ENCODE results near the gene SERP2.

The SERP2 gene

GRCh38 chr13:44389060-44389666 lies 15.5 kb downstream of the SERP2 start:
- DNase-seq: no peak

GRCh38 chr13:44389876-44390275 lies 16.3 kb downstream of the SERP2 start:
- DNase-seq: no peak

- no peak for DNase-seq
These were observed 19.8 kb downstream of the SERP2 start for GRCh38 chr13:44393391-44393790.

DNA sequence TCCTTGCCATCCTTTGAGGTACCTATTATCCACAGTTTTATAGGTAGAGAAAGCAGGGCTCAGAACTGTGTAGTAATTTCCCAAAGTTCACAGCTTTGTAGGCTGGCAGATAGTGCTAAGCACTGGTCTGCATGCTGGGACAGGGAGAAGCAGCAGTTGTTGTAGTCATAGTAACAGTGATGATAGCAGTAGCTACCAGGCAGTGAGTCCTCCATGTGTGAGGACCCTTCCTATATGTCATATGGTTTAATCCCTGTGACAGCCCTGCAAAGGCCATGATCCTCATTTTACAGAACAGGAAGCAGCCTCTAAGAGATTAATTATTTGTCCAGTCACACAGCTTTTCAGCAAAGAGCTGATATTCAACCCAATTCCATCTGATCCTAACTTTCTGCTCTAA lies 21.0 kb downstream of the SERP2 start:
- DNase-seq: no peak

DNA sequence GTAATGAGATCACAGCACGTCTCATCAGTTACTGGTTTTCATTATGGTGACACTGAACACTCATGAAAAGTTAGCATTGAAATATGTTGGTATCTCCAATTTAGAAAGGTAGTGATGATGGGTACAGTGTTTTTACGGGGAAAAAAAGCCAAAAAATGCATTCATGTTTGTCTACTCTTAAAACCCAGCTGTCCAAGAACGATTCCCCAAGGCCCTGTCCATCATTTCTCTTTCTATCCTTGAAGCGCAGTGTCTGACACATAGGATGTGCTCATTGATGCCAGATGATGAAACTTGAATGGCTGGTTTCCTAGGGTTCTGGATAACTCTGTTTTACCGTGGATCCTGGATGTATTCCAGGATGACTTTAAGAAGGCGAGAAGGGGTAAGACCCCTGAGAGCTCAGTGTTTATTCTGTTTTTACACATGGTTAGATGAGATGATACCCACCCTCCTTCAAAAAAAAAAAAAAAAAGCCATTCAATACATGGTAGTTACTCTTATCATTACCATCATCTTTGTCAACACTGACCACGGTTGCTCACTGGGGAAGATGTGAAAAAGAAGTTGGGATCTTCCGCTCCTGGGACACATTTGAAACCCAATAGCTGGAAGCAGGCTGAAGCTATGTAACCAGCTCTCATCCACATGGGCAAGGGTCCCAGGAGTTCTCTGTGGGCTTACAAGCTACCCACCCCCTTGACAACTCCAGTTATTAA lies 22.5 kb downstream of the SERP2 start:
- no peak for DNase-seq

- DNase-seq: no peak
These were observed 23.3 kb downstream of the SERP2 start for GRCh38 chr13:44396701-44397580.

DNA sequence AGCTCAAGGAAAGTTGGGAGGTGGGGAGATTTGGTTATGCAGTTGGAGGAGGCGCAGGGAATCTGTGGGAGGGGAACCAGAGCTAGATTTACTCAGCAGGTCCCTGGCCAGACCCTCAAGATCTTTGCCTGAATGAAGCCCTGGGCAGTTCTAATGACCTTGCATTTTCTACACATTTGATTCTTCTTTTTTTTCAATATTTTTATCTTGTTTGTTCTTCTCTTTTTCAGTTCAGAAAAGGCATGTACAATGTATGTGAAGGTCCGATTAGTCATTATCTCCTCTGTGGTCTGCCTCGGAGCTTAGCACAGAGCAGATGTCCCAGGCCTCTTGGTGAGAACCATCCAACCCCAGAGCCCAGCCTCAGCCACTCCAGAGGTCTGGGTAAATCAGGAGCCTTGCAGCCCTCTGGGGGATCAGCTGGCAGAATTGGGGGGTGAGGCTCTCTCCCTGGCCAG lies 24.2 kb downstream of the SERP2 start:
- DNase-seq: no peak

DNA sequence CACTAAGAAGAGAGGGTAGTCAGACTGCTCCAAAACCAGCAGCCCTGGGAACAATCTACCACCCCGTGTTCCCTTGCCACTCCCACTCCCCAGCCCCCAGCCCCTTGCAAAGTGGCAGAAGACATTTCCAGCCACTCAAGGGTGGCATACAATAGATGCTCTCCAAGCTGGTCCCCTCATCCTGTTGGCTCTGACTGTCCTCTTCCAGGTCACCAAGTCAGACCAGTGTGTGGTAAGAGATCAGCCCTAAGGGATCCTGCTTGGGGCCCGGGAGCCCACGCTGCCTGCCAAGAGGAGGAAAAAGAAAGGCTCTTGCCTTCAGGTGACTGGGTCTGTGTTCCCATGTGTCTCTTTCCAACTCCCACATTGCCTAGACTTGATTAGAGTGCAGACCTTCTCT lies 25.0 kb downstream of the SERP2 start:
- DNase-seq: no peak

DNA sequence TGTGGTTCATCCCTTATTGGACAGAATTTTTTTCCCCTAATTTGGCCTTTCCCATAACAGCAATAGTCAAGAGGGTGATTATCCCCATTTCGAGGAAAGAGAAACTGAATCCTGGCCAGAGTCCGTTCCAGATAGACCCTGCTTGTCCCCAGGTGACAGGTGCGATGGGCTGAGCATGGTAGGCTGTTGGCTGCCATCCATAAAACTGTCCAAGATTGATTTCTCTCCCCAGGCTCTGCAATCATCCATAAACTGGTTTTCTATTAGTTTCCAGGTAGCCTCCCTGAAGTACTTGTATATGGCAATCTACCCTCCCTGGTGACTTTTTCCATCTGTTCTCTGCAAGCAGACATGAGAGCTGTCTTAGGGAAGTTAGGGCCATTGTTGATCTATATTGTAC lies 25.4 kb downstream of the SERP2 start:
- no peak for DNase-seq

GRCh38 chr13:44400736-44401135 lies 27.1 kb downstream of the SERP2 start:
- DNase-seq: no peak

- DNase-seq: no peak
These were observed 28.0 kb downstream of the SERP2 start for GRCh38 chr13:44401577-44401976.

DNA sequence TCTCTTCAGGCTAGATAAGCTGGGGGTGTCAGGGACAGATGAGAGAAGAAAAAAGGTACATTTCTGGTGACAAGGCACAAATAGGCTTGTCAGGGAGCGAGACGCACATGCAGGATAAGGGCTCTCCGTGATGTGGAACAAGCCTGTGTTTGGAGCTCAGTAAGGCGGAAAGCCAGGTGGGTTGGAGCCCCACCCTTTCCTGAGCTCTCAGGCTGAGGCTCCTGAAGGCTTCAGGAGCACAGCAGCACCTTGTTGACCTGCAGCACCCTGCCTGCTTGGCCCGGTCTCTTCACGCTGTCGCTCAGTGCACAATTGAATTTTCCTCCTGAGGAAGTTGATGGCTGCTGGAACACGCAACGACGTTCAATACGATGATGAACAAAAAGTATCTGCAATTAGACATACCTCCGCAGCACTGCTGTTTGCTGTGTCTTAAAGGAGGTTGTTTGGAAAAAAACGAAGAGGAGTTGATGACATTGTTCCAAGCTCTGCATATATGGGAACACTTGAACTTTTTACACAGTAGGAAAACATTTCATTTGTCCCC lies 29.3 kb downstream of the SERP2 start:
- no peak for DNase-seq

GRCh38 chr13:44403461-44404056 lies 29.9 kb downstream of the SERP2 start:
- no peak for DNase-seq

DNA sequence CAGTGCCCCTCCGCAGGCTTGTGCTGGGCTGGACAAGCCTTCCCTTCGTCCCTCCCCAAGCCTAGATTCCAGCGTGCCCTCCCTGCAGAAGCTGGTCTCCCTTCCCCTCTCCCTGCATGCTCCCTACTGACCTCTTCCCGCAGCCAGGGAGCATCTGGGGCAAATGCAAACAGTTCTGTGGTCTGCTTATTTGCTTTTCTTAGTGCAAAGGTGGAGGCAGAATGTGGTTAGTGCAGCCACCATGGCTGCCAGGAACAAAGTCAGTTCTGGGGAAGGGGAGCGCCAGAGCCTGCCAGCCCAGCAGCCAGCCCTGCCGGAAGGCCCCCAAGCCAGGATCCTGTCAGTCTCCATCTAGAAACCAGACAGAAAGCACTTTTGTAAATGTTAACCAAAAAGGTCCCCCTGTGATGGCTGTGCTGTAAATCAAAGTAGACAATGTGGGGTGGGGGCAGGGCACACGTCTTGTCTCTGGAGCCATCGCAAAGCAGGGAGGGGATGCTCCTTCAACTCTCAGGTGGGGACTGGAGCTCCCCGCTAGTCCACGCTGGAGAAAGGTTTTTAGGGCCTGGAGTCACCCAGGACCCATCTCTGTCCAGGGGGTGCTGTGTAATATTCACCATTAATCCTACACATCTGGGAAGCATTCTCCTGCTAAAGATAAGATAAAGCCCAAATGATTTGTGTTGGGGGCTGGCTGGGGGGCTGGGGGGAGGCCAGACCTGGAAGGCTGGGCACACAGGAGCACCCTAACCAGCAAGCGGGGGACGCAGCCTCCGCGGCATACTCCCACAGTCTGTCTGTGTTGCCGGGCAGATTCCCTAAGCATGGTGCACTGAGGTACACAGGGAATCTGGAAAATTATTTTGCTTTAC lies 30.9 kb downstream of the SERP2 start:
- DNase-seq: no peak

DNA sequence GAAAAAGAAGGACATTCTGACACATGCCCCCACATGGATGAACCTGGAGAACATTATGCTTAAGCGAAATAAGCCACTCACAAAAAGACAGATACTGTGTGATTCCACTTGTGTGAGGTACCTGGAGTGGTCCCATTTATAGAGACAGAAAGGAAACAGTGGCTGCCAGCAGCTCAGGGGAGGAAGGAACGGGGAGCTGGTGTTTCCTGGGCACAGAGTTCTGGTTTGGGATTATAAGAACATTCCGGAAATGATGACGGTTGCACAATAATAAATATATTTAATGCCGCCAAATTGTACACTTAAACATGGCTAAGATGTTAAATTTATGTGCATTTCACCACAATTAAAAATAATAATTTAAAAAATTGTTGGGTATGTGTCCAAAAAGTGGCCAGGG lies 33.0 kb downstream of the SERP2 start:
- DNase-seq: no peak

GRCh38 chr13:44407379-44407778 lies 33.8 kb downstream of the SERP2 start:
- no peak for DNase-seq

DNA sequence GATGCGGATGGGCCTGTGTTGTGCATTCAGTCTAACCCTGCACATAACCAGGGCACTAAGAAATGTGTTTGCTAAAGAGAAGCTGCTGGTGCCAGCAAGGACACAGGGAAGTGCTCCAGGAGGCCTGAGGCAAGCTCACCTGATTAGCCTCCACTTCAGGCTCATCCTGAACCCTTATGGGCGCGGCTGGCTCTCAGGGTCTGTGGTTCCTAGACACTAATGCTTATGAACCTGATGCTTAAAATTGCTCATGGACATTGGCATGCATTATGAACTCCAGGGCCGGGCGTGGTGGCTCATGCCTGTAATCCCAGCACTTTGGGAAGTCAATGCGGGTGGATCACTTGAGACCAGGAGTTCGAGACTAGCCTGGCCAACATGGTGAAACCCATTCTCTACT lies 34.3 kb downstream of the SERP2 start:
- DNase-seq: no peak

DNA sequence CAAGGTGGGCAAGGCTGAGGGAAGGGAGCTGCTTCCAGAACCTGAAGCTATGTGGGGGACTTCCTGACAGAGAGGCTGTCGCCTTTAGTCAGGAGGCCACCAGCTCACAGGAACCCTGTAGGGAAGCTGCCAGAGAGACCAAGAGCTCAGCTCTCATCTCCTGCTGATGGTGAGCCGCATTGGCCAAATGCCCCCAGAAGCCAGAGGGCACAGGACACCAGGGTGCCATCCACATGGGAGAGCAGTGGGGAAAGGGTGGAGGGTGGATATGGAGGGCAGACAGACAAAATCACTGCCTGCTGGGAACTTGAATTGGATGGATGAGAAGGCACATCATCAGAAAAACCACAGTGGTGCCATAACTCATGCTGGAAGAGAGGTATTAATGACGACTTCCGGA lies 36.0 kb downstream of the SERP2 start:
- no peak for DNase-seq

DNA sequence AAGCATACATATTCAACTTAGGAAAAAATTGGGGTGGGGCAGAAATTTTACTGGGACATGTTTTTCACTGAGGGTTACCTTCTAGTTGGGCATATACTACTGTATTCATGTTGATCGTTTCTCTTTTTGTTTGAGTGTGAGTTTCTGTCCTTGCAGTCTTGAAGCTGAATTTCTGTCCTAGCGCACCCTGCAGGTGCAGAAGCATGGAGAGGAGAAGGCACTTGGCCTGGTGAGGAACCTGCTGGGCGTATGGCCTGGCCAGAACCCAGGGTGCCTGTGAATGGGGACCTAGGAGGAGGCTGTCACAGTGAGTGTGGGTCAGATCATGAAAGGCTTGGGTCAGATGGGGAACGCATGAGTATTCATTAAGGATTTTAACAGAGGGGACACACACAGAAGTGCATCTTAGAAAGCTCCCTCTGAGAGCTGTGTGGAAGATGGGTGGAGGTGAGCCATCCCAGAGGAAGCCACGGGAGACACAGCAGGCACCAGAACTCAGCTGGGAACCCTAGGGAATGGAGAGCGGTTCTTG lies 36.8 kb downstream of the SERP2 start:
- no peak for DNase-seq

DNA sequence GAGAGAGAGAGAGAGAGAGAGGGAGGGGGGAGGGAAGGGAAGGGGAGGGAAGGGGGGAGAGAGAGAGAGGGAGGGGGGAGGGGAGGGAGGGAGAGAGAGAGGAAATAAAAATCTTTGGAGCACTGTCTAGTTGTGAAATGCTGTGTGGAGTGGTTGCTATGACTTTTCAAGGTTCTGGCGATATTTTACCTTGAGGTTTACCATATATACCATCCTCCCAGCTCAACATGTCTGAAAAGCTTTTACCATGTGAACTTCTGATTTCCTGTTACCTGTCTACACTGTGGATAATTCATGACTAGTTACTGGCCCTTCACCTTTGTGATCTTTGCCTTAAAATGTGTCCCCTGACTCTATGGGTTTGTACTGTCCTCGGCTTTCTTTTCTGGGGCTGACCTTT lies 38.2 kb downstream of the SERP2 start:
- DNase-seq: no peak

GRCh38 chr13:44412346-44412935 lies 38.8 kb downstream of the SERP2 start:
- no peak for DNase-seq
